ENCODE measurements around the gene ZNF184. TPM values are rescaled to one million over a fixed set of nuclear protein-coding genes. Genes with fewer than 3 reads are reported as not detected.
"Not testable (repeated sequence)": the region's sequence is repeated elsewhere in the genome, so short reads cannot be mapped to it uniquely, and the experiment has no call there.

Gene ZNF184
- total RNA-seq, 2 experiments from 2014 or later = 7.8 to 8.1 TPM

DNA sequence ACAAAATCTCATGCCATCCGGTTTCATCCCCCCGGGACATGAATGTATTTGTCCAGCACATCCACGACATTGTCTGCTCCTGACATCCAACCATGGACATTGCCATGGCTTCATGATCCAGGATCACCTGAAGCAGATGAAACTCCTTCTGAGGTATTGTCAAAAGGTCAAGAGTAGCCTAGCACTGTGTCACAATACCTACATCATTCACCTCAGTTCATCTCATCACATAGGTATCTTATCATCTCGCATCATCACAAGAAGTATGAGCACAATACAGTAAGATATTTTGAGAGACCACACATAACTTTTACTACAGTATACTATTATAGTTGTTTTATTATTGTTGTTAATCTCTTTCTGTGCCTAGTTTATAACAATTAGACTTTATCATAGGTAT, 33.5 kb downstream of the ZNF184 start:
- ChIA-PET POLR2A (no interaction called here), CTCF (no interaction called here)

DNA sequence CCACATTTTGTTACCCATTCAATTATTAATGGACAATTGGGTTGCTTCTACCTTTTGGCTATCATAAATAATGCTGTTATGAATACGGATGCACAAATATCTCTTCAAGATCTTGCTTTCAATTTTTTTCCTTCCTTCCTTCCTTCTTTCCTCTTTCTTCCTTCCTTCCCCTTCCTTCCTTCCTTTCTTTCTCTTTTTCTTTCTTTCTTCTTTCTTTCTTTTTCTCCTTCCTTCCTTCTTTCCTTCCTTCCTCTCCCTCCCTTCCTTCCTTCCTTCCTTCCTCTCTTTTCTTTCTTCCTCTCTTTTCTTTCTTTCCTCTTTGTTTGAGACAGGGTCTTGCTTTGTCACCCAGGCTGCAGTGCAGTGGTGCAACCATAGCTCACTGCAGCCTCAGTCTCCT, 39.2 kb downstream of the ZNF184 start:
- ChIA-PET POLR2A (no interaction called here), CTCF (interaction anchor here (0.7 kb wide), 1 partner anchor 100 kb away, joined by 5 read pairs; no protein-coding TSS in a partner anchor)

DNA sequence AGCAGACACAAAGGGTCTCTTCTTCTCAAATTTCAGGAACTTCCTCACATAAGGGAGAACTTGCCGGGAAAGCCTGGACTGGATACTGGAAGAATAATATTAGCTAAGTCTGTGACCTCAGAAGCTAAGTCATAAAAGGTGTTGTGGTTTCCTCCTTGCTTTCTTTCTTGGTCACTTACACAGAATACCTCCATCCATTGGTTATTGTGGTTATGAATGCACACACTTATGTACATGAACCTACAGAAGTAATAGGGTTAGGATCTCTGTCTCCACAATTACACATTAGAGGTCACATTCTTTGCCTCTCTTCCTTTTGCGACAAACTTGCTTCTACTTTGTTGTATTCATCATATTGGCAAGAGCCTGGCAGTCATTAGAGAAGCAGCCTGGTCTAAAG, 43.9 kb downstream of the ZNF184 start:
- ChIA-PET CTCF (interaction anchor here (1.0 kb wide), 1 partner anchor 10 kb away, joined by 3 read pairs; no protein-coding TSS in a partner anchor), POLR2A (no interaction called here)

DNA sequence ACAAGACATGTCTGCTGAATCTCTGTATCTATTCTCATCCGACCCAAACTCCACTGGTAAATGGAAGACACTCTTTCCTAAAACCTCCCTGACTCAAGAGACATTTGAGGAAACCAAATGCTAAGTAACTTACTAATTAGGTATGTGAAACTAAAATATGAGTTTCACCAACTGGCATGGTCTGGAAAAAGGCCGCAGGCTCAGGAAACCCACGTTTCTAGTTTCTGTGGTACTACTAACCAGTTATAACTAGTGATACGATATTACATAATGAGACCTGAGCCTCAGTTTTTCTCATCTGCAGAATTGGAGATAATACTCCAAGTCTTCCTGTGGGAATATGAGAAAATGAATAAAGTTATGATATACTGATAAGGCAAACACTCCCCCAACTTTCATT, 44.4 kb downstream of the ZNF184 start:
- ChIA-PET POLR2A (no interaction called here), CTCF (no interaction called here)

DNA sequence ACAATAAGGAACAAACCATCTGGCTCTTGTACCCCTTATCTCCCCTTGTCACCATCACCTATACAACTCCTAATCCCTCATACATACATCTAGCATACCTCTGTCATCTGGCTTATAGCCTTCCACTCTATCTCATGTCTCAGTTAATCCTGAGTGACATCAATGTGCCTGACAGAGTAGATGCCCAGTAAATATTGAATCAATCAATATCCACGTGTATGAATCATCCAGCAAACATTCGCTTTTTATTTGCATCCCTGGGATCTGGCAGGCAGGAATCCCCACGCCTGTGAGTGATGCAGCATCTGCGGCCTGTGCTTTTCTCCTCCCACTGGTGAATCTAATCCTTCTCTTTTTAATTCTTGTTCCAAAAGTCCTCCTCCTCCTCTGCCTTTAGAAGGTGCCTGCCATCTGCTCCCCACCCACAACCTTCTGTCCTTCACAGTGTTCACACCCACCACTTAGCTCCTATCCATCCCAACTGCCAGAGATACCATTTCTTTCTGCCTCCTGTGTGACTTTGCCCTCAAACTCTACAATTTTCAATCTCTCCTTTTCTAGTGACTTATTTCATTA, 46.8 kb downstream of the ZNF184 start:
- CTCF ChIA-PET = no interaction called here
- POLR2A ChIA-PET = no interaction called here

DNA sequence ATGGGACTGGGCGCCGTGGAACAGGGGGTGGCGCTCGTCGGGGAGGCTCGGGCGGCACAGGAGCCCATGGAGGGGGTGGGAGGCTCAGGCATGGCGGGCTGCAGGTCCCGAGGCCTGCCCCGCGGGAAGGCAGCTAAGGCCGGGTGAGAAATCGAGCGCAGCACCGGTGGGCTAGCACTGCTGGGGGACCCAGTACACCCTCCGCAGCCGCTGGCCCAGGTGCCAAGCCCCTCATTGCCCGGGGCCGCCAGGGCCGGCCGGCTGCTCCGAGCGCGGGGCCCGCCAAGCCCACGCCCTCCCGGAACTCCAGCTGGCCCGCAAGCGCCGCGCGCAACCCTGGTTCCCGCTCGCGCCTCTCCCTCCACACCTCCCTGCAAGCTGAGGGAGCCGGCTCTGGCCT, 48.1 kb downstream of the ZNF184 start:
- CTCF ChIA-PET, POLR2A ChIA-PET: not testable (repeated sequence)

DNA sequence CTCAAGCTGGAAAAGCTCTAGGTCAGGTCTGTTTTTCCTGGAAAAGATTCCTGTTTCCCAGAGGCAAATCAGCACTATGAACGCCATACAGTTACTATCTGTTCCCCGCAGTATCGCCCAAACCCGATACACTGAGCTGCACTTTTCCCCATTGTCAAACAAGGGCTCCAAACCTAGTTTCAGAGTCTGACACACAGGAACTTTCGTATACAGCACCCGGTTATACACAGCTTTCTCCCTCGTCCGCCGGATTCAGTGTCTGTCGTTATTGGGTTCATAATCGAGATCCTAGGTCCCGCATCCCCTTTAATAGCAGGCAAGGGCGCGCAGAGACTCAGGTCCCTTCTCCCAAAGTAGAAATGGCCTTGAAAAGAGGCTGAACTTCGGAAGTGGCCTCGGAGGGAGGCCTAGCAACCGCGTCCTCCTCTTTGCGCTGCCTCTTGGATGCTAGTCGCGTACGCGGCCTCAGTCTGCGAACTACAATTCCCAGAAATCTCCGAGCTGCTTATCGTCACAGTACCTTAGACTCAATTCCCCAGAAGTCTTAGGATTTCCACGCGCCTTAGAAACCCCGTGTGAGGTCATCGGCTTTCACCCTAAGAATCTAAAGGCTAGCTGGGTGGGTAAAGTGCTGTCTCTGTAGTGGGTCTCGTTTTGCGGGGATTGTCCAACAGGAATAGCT, 50.1 kb downstream of the ZNF184 start:
- ChIA-PET CTCF (no interaction called here), POLR2A (no interaction called here)

DNA sequence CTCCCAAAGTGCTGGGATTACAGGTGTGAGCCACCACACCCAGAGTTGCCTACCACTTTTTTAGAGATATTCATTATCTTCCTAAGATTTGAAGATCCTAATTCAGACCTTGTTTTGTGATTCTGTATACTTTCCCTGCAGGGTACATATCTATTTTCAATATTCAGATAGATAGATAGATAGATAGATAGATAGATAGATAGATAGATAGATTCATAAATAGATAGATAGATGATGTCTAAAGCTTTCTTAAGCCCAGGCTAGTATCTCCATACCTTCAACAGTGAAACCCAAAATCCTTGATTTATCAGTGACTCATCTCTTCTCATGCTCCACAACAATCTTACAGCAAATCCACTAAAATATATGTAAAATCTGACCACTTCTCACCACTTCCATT, 53.5 kb downstream of the ZNF184 start:
- ChIA-PET CTCF (no interaction called here), POLR2A (no interaction called here)

DNA sequence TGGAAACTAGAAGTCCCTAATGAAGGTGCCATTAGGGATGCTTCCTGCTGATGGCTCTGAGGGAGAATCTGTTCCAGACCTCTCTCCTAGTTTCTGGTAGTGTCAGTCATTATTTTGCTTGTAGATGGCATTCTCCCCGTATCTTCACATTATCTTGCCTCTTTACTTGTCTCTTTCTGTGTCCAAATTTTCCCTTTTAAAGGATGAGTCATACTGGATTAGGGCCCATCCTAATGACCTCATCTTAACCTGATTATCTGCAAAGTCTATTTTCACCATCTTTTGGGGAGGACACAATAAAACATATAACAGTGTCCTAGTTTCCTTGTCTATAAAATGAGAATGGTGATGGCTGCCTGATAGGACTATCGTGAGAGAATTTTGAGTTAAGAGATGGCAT, 57.0 kb downstream of the ZNF184 start:
- ChIA-PET POLR2A (no interaction called here), CTCF (no interaction called here)

DNA sequence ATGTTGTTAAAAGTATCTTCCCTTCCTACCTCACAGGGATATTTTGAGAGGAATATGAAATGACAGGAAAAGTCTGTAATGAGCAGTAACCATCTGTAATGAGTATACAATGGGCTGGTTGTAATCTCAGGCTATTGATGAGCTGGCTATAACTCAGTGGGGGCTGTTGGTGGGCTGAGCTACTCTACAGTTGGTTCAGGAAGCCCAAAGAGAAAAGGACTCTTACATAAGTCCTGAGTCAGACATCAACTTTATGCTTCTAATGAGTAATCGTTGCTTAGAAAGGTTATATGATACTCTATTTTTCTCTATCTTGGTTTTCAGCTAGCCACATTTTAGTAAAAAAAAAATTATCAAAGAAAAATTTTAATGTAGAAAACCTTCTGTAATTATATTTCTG, 57.9 kb downstream of the ZNF184 start:
- POLR2A ChIA-PET = no interaction called here
- CTCF ChIA-PET = no interaction called here

DNA sequence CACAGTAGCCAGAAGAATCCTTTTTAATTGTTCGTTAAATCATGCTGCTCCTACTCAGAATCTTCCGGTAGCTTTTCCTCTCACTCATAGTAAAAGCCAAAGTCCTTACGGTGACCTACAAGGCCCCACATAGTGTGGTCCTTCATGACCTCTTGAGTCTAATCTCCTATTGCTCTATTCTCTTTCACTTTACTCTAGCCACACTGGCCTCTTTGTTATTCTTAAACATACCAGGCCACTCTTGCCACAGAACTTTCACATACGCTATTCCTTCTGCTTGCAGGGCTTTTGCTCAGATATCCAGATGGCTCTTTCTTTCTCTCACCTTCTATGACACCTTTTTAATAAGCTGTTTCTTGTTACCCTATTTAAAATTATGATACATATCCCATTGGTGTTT, 58.6 kb downstream of the ZNF184 start:
- ChIA-PET CTCF (no interaction called here), POLR2A (no interaction called here)

DNA sequence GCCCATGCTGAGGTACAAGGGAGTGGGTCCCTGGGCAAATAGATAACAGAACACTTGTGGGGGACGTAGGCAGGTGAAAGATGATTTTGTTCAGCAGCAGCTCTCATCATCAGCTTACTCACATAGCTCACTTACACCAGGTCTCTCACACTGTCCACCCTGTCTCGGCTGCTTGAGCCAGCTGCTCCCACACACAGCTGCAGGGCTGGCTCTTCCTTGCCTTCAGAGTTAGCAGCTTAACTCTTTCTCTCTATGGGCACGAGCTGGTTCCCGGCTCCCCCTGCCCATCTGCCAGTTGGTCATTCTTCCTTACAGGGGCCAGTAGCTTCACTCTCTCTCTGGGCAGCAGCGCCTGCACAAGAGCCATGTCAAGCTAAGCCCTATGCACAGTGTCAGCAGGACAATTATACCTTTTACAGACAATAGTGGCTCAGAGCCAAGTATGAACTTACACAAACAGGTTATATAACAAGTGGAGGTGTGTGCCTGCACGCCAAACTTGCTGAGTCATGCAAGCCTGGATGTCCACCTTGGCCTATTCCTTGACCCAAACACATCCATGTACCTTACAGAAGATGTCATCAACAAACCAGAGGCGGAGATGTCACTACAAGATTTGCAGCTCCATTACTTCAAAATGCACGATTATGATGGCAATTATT, 65.6 kb downstream of the ZNF184 start:
- CTCF ChIA-PET = no interaction called here
- POLR2A ChIA-PET = no interaction called here

DNA sequence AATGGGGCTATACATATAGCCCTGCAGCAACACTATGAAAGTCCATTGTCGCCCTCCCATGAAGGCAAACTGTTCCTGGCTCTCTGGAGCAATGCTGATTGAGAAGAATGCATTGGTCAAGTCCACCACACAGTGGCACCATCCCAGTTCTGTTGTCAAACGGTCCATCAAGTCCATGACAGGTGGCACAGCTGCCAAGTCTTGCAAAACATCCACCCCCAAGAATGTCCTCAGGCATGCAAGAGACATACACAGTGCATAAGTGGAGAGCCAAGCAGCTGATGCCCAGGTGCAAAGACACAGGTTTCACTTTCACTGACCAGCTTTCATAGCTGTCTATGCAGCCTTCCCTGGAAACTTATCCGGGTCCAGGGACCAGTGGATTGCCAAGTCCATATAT, 66.8 kb downstream of the ZNF184 start:
- CTCF ChIA-PET = no interaction called here
- POLR2A ChIA-PET = no interaction called here

DNA sequence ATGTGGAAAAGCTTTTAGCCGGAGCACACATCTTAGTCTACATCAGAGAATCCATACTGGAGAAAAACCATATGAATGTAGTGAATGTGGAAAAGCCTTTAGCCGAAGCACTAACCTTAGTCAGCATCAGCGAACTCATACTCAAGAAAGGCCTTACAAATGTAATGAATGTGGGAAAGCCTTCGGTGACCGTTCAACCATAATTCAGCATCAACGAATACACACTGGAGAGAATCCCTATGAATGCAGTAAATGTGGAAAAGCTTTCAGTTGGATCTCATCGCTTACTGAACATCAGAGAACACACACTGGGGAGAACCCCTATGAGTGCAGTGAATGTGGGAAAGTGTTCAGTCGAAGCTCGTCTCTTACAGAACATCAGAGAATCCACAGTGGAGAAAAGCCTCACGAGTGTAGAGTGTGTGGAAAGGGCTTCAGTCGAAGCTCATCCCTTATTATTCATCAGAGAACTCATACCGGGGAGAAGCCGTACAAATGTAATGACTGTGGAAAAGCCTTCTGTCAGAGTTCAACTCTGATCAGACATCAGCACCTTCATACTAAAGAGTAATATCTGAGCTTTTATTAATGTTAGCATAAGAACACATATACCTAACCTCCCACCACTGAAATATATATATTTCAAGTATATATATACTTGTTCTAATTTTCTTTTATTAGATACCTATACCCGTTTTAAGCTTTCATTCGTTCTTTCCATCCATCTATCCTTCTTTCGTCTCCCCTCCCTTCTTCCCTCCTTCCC, 71.8 kb downstream of the ZNF184 start:
- POLR2A ChIA-PET = no interaction called here
- CTCF ChIA-PET = no interaction called here

Other genes starting within 250 kb of the ZNF184 start
- under 1 TPM; 0.44 to 0.46 TPM for gene PRSS16, start 225.4 kb downstream of the ZNF184 start, total RNA-seq
- gene POM121L2, start 160.8 kb downstream of the ZNF184 start, total RNA-seq = not detected
- 1 to 10 TPM; 3.6 to 3.8 TPM for gene ZNF391, start 84.3 kb downstream of the ZNF184 start, total RNA-seq